ENCODE results near the gene ATP6V1E1. TPM values are rescaled to one million over a fixed set of nuclear protein-coding genes. Genes with fewer than 3 reads are reported as not detected.

ATP6V1E1 gene
- total RNA-seq, 1 donor from 2014 or later = 112 TPM

- TF ChIP-seq CTCF (IDR thresholded peaks at IDR 0.05; ENCODE audit: partially characterized antibody, unreplicated experiment) = no peak
- no peak for DNase-seq
- Mint-ChIP-seq H3K9me3 (ENCODE audit: unreplicated experiment) (peaks cover 42% of the 10 kb centered on the region), H3K4me1 (ENCODE audit: low read depth, unreplicated experiment) (peaks cover 20% of the 10 kb centered on the region), H3K27ac (ENCODE audit: unreplicated experiment) (peak overlapping the region; percentile 82), H3K36me3 (ENCODE audit: unreplicated experiment) (peaks cover 2% of the 10 kb centered on the region), H3K4me3 (ENCODE audit: unreplicated experiment) (no peak overlapping the region), H3K27me3 (ENCODE audit: unreplicated experiment) (peaks cover 27% of the 10 kb centered on the region)
These were observed 64.6 kb downstream of the ATP6V1E1 start for GRCh38 chr22:17563936-17564391.

- DNase-seq = peak; percentile 40
- peak; percentile 27 for TF ChIP-seq CTCF (IDR thresholded peaks at IDR 0.05; ENCODE audit: partially characterized antibody, unreplicated experiment)
- Mint-ChIP-seq H3K27ac (ENCODE audit: unreplicated experiment) (peak within 1 kb of the TSS; percentile 89), H3K4me1 (ENCODE audit: low read depth, unreplicated experiment) (peaks cover 20% of the 10 kb centered on the region), H3K27me3 (ENCODE audit: unreplicated experiment) (peaks cover 25% of the 10 kb centered on the region), H3K36me3 (ENCODE audit: unreplicated experiment) (peaks cover 7% of the 10 kb centered on the region), H3K4me3 (ENCODE audit: unreplicated experiment) (peak within 1 kb of the TSS; percentile 45), H3K9me3 (ENCODE audit: unreplicated experiment) (peaks cover 43% of the 10 kb centered on the region)
These were observed 65.4 kb downstream of the ATP6V1E1 start, which contains the start of gene SLC25A18 for GRCh38 chr22:17562906-17563870. Gene SLC25A18 (plus strand): TSS chr22:17563498. CDS start chr22:17579945, 16,447 bp downstream.

GRCh38 chr22:17559188-17559587, 69.4 kb downstream of the ATP6V1E1 start:
- no peak for TF ChIP-seq CTCF (IDR thresholded peaks at IDR 0.05; ENCODE audit: partially characterized antibody, unreplicated experiment)
- H3K4me3 Mint-ChIP-seq (ENCODE audit: unreplicated experiment) = no peak overlapping the region
- H3K4me1 Mint-ChIP-seq (ENCODE audit: low read depth, unreplicated experiment) = peaks cover 21% of the 10 kb centered on the region
- DNase-seq = no peak
- H3K36me3 Mint-ChIP-seq (ENCODE audit: unreplicated experiment) = peaks cover 11% of the 10 kb centered on the region
- peak overlapping the region; percentile 48 for H3K27ac Mint-ChIP-seq (ENCODE audit: unreplicated experiment)
- peaks cover 25% of the 10 kb centered on the region for H3K27me3 Mint-ChIP-seq (ENCODE audit: unreplicated experiment)
- peaks cover 46% of the 10 kb centered on the region for H3K9me3 Mint-ChIP-seq (ENCODE audit: unreplicated experiment)

- Mint-ChIP-seq H3K27ac (ENCODE audit: unreplicated experiment) (peak overlapping the region; percentile 22), H3K27me3 (ENCODE audit: unreplicated experiment) (peaks cover 15% of the 10 kb centered on the region), H3K4me3 (ENCODE audit: unreplicated experiment) (no peak overlapping the region), H3K9me3 (ENCODE audit: unreplicated experiment) (peaks cover 26% of the 10 kb centered on the region), H3K36me3 (ENCODE audit: unreplicated experiment) (peaks cover 11% of the 10 kb centered on the region), H3K4me1 (ENCODE audit: low read depth, unreplicated experiment) (peaks cover 4% of the 10 kb centered on the region)
- TF ChIP-seq CTCF (IDR thresholded peaks at IDR 0.05; ENCODE audit: partially characterized antibody, unreplicated experiment) = no peak
- no peak for DNase-seq
These were observed 73.7 kb downstream of the ATP6V1E1 start for GRCh38 chr22:17554814-17555213.

- peaks cover 4% of the 10 kb centered on the region for H3K4me1 Mint-ChIP-seq (ENCODE audit: low read depth, unreplicated experiment)
These were observed 75.8 kb downstream of the ATP6V1E1 start for GRCh38 chr22:17552737-17553136.

More at GRCh38 chr22:17552737-17553136, 75.8 kb downstream of the ATP6V1E1 start:
- no peak for DNase-seq
- Mint-ChIP-seq H3K9me3 (ENCODE audit: unreplicated experiment) (peaks cover 18% of the 10 kb centered on the region), H3K27me3 (ENCODE audit: unreplicated experiment) (peaks cover 15% of the 10 kb centered on the region), H3K27ac (ENCODE audit: unreplicated experiment) (peak overlapping the region; percentile 11), H3K4me3 (ENCODE audit: unreplicated experiment) (no peak overlapping the region), H3K36me3 (ENCODE audit: unreplicated experiment) (peaks cover 5% of the 10 kb centered on the region)
- no peak for TF ChIP-seq CTCF (IDR thresholded peaks at IDR 0.05; ENCODE audit: partially characterized antibody, unreplicated experiment)
